Heart left ventricle (tissue), 16 donors: ENCODE results near the gene BLOC1S4. TPM values are rescaled to one million over a fixed set of nuclear protein-coding genes. Genes with fewer than 3 reads are reported as not detected.

Source experiments
- ATAC-seq, 4 donors: fragments of 200-7000 bp; cut with Tn5 transposase; one replicate each; pipeline ENCODE4 v1.9.1; 2020 to 2022; ENCODE audit warnings: moderate library complexity in 4 of 4, mild to moderate bottlenecking in 3 of 4, moderate number of reproducible peaks in 1 of 4
- DNase-seq, 5 donors: peaks; one replicate each; pipeline ENCODE4 v3.0.0-alpha.2; 2020
- H3K27ac ChIP-seq, 12 donors: fragments of 200-600 bp; sonication (generic) in 4 of 12; one replicate each; pipeline versions ENCODE4 v1.5.0 to v1.8.0; 2016 to 2022; ENCODE audit warnings: mild to moderate bottlenecking in 2 of 12
- H3K27me3 ChIP-seq, 9 donors: fragments of 200-600 bp; sonication (generic) in 2 of 9; one replicate each; pipeline versions ENCODE4 v1.5.1 to v1.8.0; 2016 to 2022; ENCODE audit warnings: mild to moderate bottlenecking in 3 of 9
- H3K36me3 ChIP-seq, 9 donors: fragments of 200-600 bp; sonication (generic) in 2 of 9; one replicate each; pipeline versions ENCODE4 v1.5.0 to v1.8.0; 2018 to 2022; ENCODE audit warnings: mild to moderate bottlenecking in 2 of 9
- H3K4me1 ChIP-seq, 12 donors: fragments of 200-600 bp; sonication (generic) in 4 of 12; one replicate each; pipeline versions ENCODE4 v1.5.0 to v1.8.0; 2016 to 2022; ENCODE audit warnings: mild to moderate bottlenecking in 3 of 12
- H3K4me3 ChIP-seq, 12 donors: fragments of 200-600 bp; sonication (generic) in 4 of 12; one replicate each; pipeline versions ENCODE4 v1.5.0 to v1.8.0; 2017 to 2022; ENCODE audit warnings: mild to moderate bottlenecking in 9 of 12, moderate library complexity in 4 of 12
- H3K9me3 ChIP-seq, 12 donors: fragments of 200-600 bp; sonication (generic) in 4 of 12; one replicate each; pipeline versions ENCODE4 v1.5.0 to v1.8.0; 2016 to 2022; ENCODE audit warnings: mild to moderate bottlenecking in 1 of 12
- CTCF ChIP-seq, 12 donors: fragments of 200-600 bp; sonication (generic) in 4 of 12; IDR thresholded peaks; one replicate each; pipeline versions ENCODE4 v1.5.0 to v1.8.0; 2018 to 2022; ENCODE audit warnings: antibody characterized with exemption in 12 of 12, mild to moderate bottlenecking in 5 of 12
- POLR2A ChIP-seq, 2 donors: fragments of 450-650 bp; IDR thresholded peaks; one replicate each; pipeline ENCODE4 v1.6.1; 2017; ENCODE audit warnings: antibody characterized with exemption in 2 of 2, mild to moderate bottlenecking in 2 of 2, moderate library complexity in 2 of 2
- WGBS, 4 donors: extraction: QIAGEN DNeasy Blood & Tissue Kit in 2 of 4; methylation state at CpG; one replicate each; pipeline versions ENCODE4 v1.1.5 to v1.1.7; 2013 to 2018; 5-methylcytosine and 5-hydroxymethylcytosine counted together
- intact Hi-C, 10 donors: fragments of 100-400 bp; cut with DNase I; formaldehyde crosslinking; loops; one replicate each; pipeline versions ENCODE4 v1.11.1 to v1.14.2; 2022
- polyA plus RNA-seq, 2 donors: library from polyadenylated mRNA; stranded (reverse); fragments of 200-250 nt; gene quantifications; one replicate each; pipeline ENCODE4 v1.2.3, GENCODE V29; 2013
- total RNA-seq, 9 donors: library from RNA; depleted of rRNA in 2 of 9; stranded (reverse); fragments of >200 nt in 2 of 9; fragmentation: NEBNext Ultra II Directional in 3 of 9; extraction: Animal tissue kit (Norgen Biotek cat#: 25700) in 3 of 9; gene quantifications; one replicate each; pipeline versions ENCODE4 v1.1.0 to v1.2.4, GENCODE V29; 2016 to 2023
- donor health status: ischemic (EF 13 %, LVEDD 7.1; RV severe dilation, severe dysfunction).
- donor health status: healthy with polysubstance abuse.
- donor health status: DM: no; HTN: yes; CAD: no.
- donor health status: DM: no; HTN: no; CAD: no.
- donor health status: ischemic (EF 25% LVEDD 6.9; RV normal size, moderate dysfunction).
- donor health status: ischemic (EF 25% LVEDD 5.7; RV mildly dilated, moderate dysfunction).
- donor health status: healthy.
- donor health status: DM: yes; HTN: yes; CAD: no.
- donor health status: ischemic (EF 35%, LVEDD 5.7; RV mildly dilated, moderate dysfunction).
- donor health status: nonischemic (EF 11% LVEDD 7.7; RV severe dilation, severe dysfunction).
- donor health status: DM: yes; HTN: yes; CAD: no.
- donor health status: PGD.
- donor health status: ischemic (EF 29% LVEDD 5.4; RV normal size, mild dysfunction).
- donor health status: nonischemic (EF 23%, LVEDD 6.1; RV moderate dilation, normal function).

BLOC1S4 gene
- total and polyA plus RNA-seq, 11 donors: 4.4 to 14.1 (median 7.3) TPM

- ATAC-seq (peak in 1 of 4 donors; percentile 4), DNase-seq (no peak)
- Histone ChIP-seq H3K27ac (peak overlapping the region in 2 of 12 donors; percentile 34 to 81), H3K27me3 (no peaks in the 10 kb centered on the region), H3K4me3 (peak overlapping the region in 2 of 12 donors; percentile 26 to 43), H3K9me3 (no peaks in the 10 kb centered on the region), H3K4me1 (peaks cover 0 to 29% (median 0%) of the 10 kb centered on the region in 12 donors), H3K36me3 (no peaks in the 10 kb centered on the region)
- no peak for TF ChIP-seq POLR2A (IDR thresholded peaks at IDR 0.05)
- TF ChIP-seq CTCF (IDR thresholded peaks at IDR 0.05): no peak
- intact Hi-C loops: no loop called here
- WGBS, 4 donors: 85 to 90% (median 85%) methylated on average over 23 to 24 of the region's 24 CpGs
Measured at GRCh38 chr4:6687947-6688878, 27.8 kb upstream of the BLOC1S4 start.

- H3K27ac ChIP-seq: peak overlapping the region in 3 of 12 donors; percentile 19 to 81 (median 34)
- peak in 3 of 4 donors; percentile 36 to 78 (median 40) for ATAC-seq
- 45 to 66% (median 48%) methylated on average over 15 to 23 of the region's 23 CpGs for WGBS, 4 donors
Measured at GRCh38 chr4:6688879-6689505, 27.0 kb upstream of the BLOC1S4 start.

GRCh38 chr4:6689506-6689960, 26.4 kb upstream of the BLOC1S4 start:
- TF ChIP-seq CTCF (IDR thresholded peaks at IDR 0.05): no peak
- no peak for TF ChIP-seq POLR2A (IDR thresholded peaks at IDR 0.05)
- intact Hi-C loops: no loop called here
- H3K36me3 ChIP-seq: no peaks in the 10 kb centered on the region
- peak overlapping the region in 3 of 12 donors; percentile 1 to 43 (median 26) for H3K4me3 ChIP-seq
- no peaks in the 10 kb centered on the region for H3K27me3 ChIP-seq
- WGBS, 4 donors: 76 to 93% (median 89%) methylated on average over 2 to 15 of the region's 15 CpGs
- DNase-seq (no peak), ATAC-seq (no peak)
- no peaks in the 10 kb centered on the region for H3K9me3 ChIP-seq
- peaks cover 0 to 41% (median 3%) of the 10 kb centered on the region in 12 donors for H3K4me1 ChIP-seq
- H3K27ac ChIP-seq: peak overlapping the region in 2 of 12 donors; percentile 34 to 81

More at GRCh38 chr4:6688879-6689505, 27.0 kb upstream of the BLOC1S4 start:
- Histone ChIP-seq H3K36me3 (no peaks in the 10 kb centered on the region), H3K4me1 (peaks cover 0 to 35% (median 0%) of the 10 kb centered on the region in 12 donors), H3K4me3 (peak overlapping the region in 4 of 12 donors; percentile 1 to 43 (median 22)), H3K9me3 (no peaks in the 10 kb centered on the region), H3K27me3 (no peaks in the 10 kb centered on the region)
- intact Hi-C loops: no loop called here
- peak in 2 of 5 donors; percentile 60 to 71 for DNase-seq
- no peak for TF ChIP-seq CTCF (IDR thresholded peaks at IDR 0.05)
- no peak for TF ChIP-seq POLR2A (IDR thresholded peaks at IDR 0.05)

GRCh38 chr4:6692379-6692778, 23.6 kb upstream of the BLOC1S4 start:
- intact Hi-C loops: no loop called here
- DNase-seq (no peak), ATAC-seq (no peak)
- Histone ChIP-seq H3K27ac (peak overlapping the region in 1 of 12 donors; percentile 37), H3K36me3 (no peaks in the 10 kb centered on the region), H3K4me3 (no peak overlapping the region), H3K9me3 (no peaks in the 10 kb centered on the region), H3K27me3 (no peaks in the 10 kb centered on the region), H3K4me1 (peaks cover 0 to 69% (median 17%) of the 10 kb centered on the region in 12 donors)
- TF ChIP-seq CTCF (IDR thresholded peaks at IDR 0.05) (no peak), POLR2A (IDR thresholded peaks at IDR 0.05) (no peak)
- WGBS, 4 donors: 82 to 96% (median 91%) methylated on average over 7 to 8 of the region's 8 CpGs
